ENCODE data around the gene PRR15L.

Gene PRR15L

GRCh38 chr17:47905221-47905733, 52.4 kb downstream of the PRR15L start:
- no peak overlapping the region for H3K4me3 ChIP-seq (ENCODE audit: low read length)
- no peak for TF ChIP-seq CTCF (IDR thresholded peaks at IDR 0.05; ENCODE audit: insufficient read depth, low read depth, low read length, missing control alignments)
- peak; percentile 66 for DNase-seq (ENCODE audit: low read depth)

- H3K4me3 ChIP-seq (ENCODE audit: low read length), result no peak overlapping the region
- TF ChIP-seq CTCF (IDR thresholded peaks at IDR 0.05; ENCODE audit: insufficient read depth, low read depth, low read length, missing control alignments), result no peak
- DNase-seq (ENCODE audit: low read depth), result no peak
Observed at GRCh38 chr17:47902039-47902744, 55.5 kb downstream of the PRR15L start.

Measured in epithelial cell of esophagus (primary cell).